Progenitor cell of endocrine pancreas (in vitro differentiated cells): Measurements from ENCODE around the gene DCAF15. TPM values are rescaled to one million over a fixed set of nuclear protein-coding genes. Genes with fewer than 3 reads are reported as not detected.

Experiments
- DNase-seq: peaks from one replicate; pipeline ENCODE4 v3.0.0; 2021; ENCODE audit warnings: low spot score; ENCODE audit not compliant: unreplicated experiment
- H3K27ac Mint-ChIP-seq: 2 replicates; pipeline ENCODE4 v1.8.0; 2021; ENCODE audit warnings: mild to moderate bottlenecking, moderate library complexity, mixed read lengths
- H3K27me3 Mint-ChIP-seq: 2 replicates; pipeline ENCODE4 v1.8.0; 2021; ENCODE audit warnings: mixed read lengths
- H3K36me3 Mint-ChIP-seq: 2 replicates; pipeline ENCODE4 v1.8.0; 2022; ENCODE audit warnings: mixed read lengths; ENCODE audit not compliant: insufficient read depth
- H3K4me1 Mint-ChIP-seq: 2 replicates; pipeline ENCODE4 v1.8.0; 2021; ENCODE audit warnings: low read depth, mixed read lengths
- H3K4me3 Mint-ChIP-seq: 2 replicates; pipeline ENCODE4 v1.8.0; 2021; ENCODE audit warnings: low read depth, mild to moderate bottlenecking, moderate library complexity, mixed read lengths
- H3K9me3 Mint-ChIP-seq: 2 replicates; pipeline ENCODE4 v1.8.0; 2021; ENCODE audit warnings: low read depth, mixed read lengths
- CTCF ChIP-seq: fragments of 200-600 bp; sonication (generic); IDR thresholded peaks from one replicate; pipeline ENCODE4 v1.5.0; 2021; ENCODE audit warnings: antibody characterized with exemption, mild to moderate bottlenecking; ENCODE audit not compliant: unreplicated experiment
- total RNA-seq: library from RNA; stranded (reverse); gene quantifications from 2 replicates; pipeline ENCODE4 v1.2.1, GENCODE V29; 2021

DCAF15 gene
- total RNA-seq, 1 donor from 2014 or later = 65.5 TPM

DNA sequence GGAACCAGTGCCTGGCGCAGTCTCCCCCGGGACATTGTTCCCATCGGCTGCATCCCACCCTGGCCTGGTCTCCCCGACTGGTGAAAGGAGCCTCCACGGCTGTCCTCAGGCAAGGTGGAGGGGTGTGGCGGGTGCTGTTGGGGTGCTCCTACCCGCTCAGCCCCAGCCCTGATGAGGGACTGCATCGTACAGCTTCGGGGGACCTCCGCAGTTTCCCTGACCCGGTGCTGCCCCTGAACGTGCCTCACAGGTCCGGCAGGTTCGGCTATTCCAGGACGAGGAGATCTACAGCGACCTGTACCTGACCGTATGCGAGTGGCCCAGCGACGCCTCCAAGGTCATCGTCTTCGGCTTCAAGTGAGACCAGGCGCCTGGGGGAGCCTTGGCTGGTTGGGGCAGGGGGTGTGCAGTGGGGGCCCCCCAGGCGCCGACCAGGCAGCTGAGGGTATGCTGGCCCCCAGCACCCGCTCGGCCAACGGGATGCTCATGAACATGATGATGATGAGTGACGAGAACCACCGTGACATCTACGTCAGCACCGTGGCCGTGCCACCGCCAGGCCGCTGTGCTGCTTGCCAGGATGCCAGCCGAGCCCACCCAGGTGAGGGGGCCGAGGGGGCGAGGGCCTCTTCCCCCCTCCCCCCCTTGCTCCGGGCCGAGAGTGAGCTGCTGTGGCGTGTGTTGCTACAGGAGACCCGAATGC, 3.5 kb downstream of the DCAF15 start:
- no peak for DNase-seq
- H3K4me3 Mint-ChIP-seq = no peak overlapping the region
- H3K9me3 Mint-ChIP-seq = no peaks in the 10 kb centered on the region
- H3K27me3 Mint-ChIP-seq = no peaks in the 10 kb centered on the region
- peaks cover 5% of the 10 kb centered on the region for H3K36me3 Mint-ChIP-seq
- peaks cover 5% of the 10 kb centered on the region for H3K4me1 Mint-ChIP-seq
- H3K27ac Mint-ChIP-seq = no peak overlapping the region
- TF ChIP-seq CTCF = no peak

DNA sequence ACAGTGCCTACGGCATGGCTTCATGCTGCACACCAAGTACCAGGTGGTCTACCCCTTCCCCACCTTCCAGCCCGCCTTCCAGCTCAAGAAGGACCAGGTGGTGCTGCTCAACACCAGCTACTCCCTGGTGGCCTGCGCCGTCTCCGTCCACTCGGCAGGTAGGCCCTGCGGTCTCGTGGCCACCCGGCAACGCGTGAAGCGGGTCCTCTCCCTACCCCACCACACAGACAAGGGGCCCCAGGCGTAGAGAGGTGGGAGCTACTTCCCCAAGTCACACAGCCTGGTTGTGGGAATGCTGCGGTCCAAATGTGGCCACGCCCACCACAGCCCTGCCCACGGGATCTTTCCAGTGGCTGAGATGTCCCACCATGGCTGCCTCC, 4.0 kb downstream of the DCAF15 start:
- Mint-ChIP-seq H3K9me3 (no peaks in the 10 kb centered on the region), H3K36me3 (peaks cover 6% of the 10 kb centered on the region), H3K4me3 (no peak overlapping the region), H3K27ac (no peak overlapping the region), H3K4me1 (peaks cover 5% of the 10 kb centered on the region), H3K27me3 (no peaks in the 10 kb centered on the region)
- no peak for TF ChIP-seq CTCF
- DNase-seq = no peak

- no peak for DNase-seq
- Mint-ChIP-seq H3K27ac (no peak overlapping the region), H3K9me3 (no peaks in the 10 kb centered on the region), H3K4me1 (peaks cover 5% of the 10 kb centered on the region), H3K36me3 (peaks cover 9% of the 10 kb centered on the region), H3K4me3 (no peak overlapping the region), H3K27me3 (no peaks in the 10 kb centered on the region)
- no peak for TF ChIP-seq CTCF
Observed at GRCh38 chr19:13957051-13957450, 4.7 kb downstream of the DCAF15 start.

DNA sequence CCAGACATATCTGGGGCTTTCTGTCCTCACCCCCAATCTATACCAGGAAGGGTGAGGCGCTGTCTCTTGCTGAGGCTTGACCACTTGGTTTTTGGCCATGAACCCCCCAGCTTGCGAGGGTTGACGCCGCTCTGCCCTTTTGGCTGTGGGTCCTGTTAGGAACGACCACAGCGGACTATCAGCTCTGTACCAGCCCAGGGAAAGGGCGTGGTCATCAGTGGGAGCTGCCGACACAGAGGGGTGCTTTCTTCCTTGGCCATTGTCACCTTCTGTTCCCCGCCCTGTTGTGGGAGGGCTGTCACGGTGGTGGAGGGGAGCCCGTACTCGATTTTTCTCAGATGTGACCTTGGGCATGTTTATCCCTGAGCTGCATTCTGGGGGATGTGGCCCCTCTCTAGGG, 5.7 kb downstream of the DCAF15 start:
- no peak overlapping the region for H3K4me3 Mint-ChIP-seq
- no peak overlapping the region for H3K27ac Mint-ChIP-seq
- H3K9me3 Mint-ChIP-seq = no peaks in the 10 kb centered on the region
- DNase-seq = no peak
- no peaks in the 10 kb centered on the region for H3K27me3 Mint-ChIP-seq
- H3K4me1 Mint-ChIP-seq = peaks cover 3% of the 10 kb centered on the region
- no peak for TF ChIP-seq CTCF
- H3K36me3 Mint-ChIP-seq = peaks cover 9% of the 10 kb centered on the region

DNA sequence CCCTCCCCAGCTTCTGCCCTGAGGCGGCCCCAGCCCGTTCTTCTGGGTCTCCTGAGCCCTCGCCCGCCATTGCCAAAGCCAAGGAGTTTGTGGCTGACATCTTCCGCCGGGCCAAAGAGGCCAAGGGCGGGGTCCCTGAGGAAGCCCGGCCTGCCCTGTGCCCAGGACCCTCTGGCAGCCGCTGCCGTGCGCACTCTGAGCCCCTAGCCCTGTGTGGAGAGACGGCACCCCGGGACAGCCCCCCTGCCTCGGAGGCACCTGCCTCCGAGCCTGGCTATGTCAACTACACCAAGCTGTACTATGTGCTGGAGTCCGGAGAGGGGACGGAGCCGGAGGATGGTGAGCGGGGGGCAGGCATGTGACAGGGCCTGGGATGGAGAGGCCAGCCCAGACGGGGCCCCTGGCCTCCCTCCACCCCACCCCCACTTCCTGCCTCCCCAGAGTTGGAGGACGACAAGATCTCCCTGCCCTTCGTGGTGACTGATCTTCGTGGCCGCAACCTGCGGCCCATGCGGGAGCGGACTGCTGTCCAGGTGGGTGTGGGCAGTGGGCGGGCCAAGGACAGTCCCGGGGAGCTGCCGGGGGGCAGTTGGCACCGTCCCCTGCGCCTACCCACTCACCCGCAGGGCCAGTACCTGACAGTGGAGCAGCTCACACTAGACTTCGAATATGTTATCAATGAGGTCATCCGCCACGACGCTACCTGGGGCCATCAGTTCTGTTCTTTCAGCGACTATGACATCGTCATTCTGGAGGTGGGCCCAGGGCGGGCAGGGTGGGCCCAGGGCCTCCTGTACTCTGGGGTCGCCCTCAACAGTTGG, 7.0 kb downstream of the DCAF15 start:
- Mint-ChIP-seq H3K4me3 (no peak overlapping the region), H3K27me3 (no peaks in the 10 kb centered on the region), H3K4me1 (no peaks in the 10 kb centered on the region), H3K36me3 (peaks cover 12% of the 10 kb centered on the region), H3K9me3 (no peaks in the 10 kb centered on the region), H3K27ac (no peak overlapping the region)
- TF ChIP-seq CTCF = no peak
- no peak for DNase-seq
